Ascending aorta (tissue), 2 donors: Measurements from ENCODE around the gene DYSF. TPM values are rescaled to one million over a fixed set of nuclear protein-coding genes. Genes with fewer than 3 reads are reported as not detected.

ENCODE experiments used
- DNase-seq, 2 donors: peaks; one replicate each; pipeline ENCODE4 v3.0.0-alpha.2; 2019; ENCODE audit warnings: low spot score in 2 of 2
- H3K27ac ChIP-seq, 2 donors: fragments of 200-600 bp; sonication (generic); one replicate each; pipeline ENCODE4 v1.5.1; 2016 to 2017; ENCODE audit warnings: mild to moderate bottlenecking in 1 of 2
- H3K27me3 ChIP-seq: fragments of 200-600 bp; sonication (generic); one replicate; pipeline ENCODE4 v1.5.1; 2017
- H3K36me3 ChIP-seq, 2 donors: fragments of 200-600 bp; sonication (generic); one replicate each; pipeline ENCODE4 v1.5.1; 2016
- H3K4me1 ChIP-seq, 2 donors: fragments of 200-600 bp; sonication (generic); one replicate each; pipeline ENCODE4 v1.5.1; 2016 to 2017; ENCODE audit warnings: mild to moderate bottlenecking in 1 of 2
- H3K4me3 ChIP-seq, 2 donors: fragments of 200-600 bp; sonication (generic); one replicate each; pipeline ENCODE4 v1.5.1; 2016 to 2017; ENCODE audit warnings: mild to moderate bottlenecking in 1 of 2
- H3K9me3 ChIP-seq, 2 donors: fragments of 200-600 bp; sonication (generic); one replicate each; pipeline ENCODE4 v1.5.1; 2016
- intact Hi-C: fragments of 100-400 bp; cut with DNase I; formaldehyde crosslinking; loops from one replicate; pipeline ENCODE4 v1.15.1; 2023
- total RNA-seq: library from RNA; depleted of rRNA; stranded (reverse); fragments of >200 nt; gene quantifications from one replicate; pipeline ENCODE4 v1.1.0, GENCODE V29; 2016
- TF ChIP-seq, protein P1 (sequence below), 3 experiments: fragments of 200-600 bp in 2 of 3; fragments of 450-650 bp in 1 of 3; sonication (generic) in 2 of 3; IDR thresholded peaks; one replicate each; pipeline ENCODE4 v1.5.1; 2016 to 2019; ENCODE audit warnings: antibody characterized with exemption in 3 of 3, mild to moderate bottlenecking in 1 of 3, moderate library complexity in 1 of 3

DYSF gene
- total RNA-seq, 1 donor from 2014 or later = 58.3 TPM

DNA sequence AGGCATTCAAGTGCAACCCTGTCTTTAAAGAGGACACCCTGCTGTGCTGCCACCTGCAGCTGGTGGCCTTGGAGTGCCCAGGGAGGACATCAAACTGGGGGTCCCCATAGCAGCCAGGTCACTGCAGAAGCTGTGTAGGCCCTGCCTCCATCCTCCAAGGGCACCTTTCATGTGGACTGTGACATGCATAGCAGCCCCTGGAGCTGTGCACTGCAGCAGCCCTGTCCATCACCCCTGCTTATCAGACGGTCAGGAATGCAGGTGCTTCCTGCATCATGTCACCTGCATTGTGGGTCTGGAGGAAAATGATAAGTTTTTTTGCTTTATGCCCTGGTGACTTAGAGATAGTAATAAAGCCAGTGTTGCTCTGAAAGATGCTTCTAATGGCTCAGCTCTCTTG lies 155.7 kb downstream of the DYSF start:
- Histone ChIP-seq H3K9me3 (no peaks in the 10 kb centered on the region), H3K4me3 (no peak overlapping the region), H3K4me1 (peaks cover 0 to 3% of the 10 kb centered on the region in 2 donors), H3K27ac (no peak overlapping the region), H3K36me3 (no peaks in the 10 kb centered on the region), H3K27me3 (no peaks in the 10 kb centered on the region)
- peak in 1 of 2 donors; percentile 53 for DNase-seq
- TF ChIP-seq, protein P1, sequence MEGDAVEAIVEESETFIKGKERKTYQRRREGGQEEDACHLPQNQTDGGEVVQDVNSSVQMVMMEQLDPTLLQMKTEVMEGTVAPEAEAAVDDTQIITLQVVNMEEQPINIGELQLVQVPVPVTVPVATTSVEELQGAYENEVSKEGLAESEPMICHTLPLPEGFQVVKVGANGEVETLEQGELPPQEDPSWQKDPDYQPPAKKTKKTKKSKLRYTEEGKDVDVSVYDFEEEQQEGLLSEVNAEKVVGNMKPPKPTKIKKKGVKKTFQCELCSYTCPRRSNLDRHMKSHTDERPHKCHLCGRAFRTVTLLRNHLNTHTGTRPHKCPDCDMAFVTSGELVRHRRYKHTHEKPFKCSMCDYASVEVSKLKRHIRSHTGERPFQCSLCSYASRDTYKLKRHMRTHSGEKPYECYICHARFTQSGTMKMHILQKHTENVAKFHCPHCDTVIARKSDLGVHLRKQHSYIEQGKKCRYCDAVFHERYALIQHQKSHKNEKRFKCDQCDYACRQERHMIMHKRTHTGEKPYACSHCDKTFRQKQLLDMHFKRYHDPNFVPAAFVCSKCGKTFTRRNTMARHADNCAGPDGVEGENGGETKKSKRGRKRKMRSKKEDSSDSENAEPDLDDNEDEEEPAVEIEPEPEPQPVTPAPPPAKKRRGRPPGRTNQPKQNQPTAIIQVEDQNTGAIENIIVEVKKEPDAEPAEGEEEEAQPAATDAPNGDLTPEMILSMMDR (IDR thresholded peaks at IDR 0.05) = no peak
- intact Hi-C loops = no loop called here

DNA sequence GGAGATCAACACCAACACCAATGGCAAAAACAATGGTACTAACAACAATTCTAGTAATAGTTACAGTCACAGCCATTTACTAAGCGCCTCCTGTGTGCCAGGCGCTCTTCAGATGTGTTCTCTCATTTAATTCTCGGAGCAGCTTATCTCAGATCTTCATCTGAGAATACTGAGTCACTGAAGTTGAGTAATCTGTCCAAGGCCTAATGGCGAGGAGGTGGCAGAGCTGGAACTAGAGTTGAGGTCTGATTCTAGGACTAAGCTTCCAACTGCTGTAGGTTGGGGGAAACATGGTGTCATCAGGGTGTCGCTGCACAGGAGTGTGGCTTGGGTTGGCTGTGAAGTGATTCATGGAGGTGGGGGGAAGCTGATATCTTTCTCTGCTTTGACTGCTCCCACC lies 156.1 kb downstream of the DYSF start:
- TF ChIP-seq, protein P1 (IDR thresholded peaks at IDR 0.05) = no peak
- H3K27me3 ChIP-seq = no peaks in the 10 kb centered on the region
- peak in 1 of 2 donors; percentile 55 for DNase-seq
- no peaks in the 10 kb centered on the region for H3K36me3 ChIP-seq
- H3K9me3 ChIP-seq = no peaks in the 10 kb centered on the region
- H3K4me1 ChIP-seq = peaks cover 0 to 7% of the 10 kb centered on the region in 2 donors
- intact Hi-C loops = no loop called here
- H3K4me3 ChIP-seq = no peak overlapping the region
- no peak overlapping the region for H3K27ac ChIP-seq

DNA sequence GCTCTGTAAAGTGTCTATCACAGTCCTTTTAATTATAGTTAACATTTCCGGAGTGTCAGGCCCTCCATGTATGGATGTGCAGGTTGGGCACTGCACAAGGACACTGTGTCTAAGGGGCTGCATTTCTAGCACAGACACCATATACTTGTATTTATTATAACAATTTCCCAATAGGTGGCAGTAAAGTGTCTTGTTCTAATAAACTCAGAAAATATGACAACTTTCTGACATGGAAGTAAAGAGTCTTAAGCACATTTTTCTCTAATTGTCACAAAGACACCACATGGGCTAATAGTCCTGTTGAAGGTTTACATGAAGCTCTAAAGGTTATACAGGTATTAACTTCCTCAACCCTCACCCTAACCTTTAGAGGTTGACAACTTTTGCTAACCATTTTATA lies 156.6 kb downstream of the DYSF start:
- Histone ChIP-seq H3K36me3 (no peaks in the 10 kb centered on the region), H3K9me3 (no peaks in the 10 kb centered on the region), H3K4me1 (peaks cover 0 to 12% of the 10 kb centered on the region in 2 donors), H3K27me3 (no peaks in the 10 kb centered on the region), H3K27ac (no peak overlapping the region), H3K4me3 (no peak overlapping the region)
- no peak for DNase-seq
- intact Hi-C loops = loop anchor here (1.0 to 5.0 kb wide), 4 partner anchors 188 to 540 kb away; no protein-coding TSS in a partner anchor
- TF ChIP-seq, protein P1 (IDR thresholded peaks at IDR 0.05) = peak in 2 of 3 experiments; percentile 32 to 53

DNA sequence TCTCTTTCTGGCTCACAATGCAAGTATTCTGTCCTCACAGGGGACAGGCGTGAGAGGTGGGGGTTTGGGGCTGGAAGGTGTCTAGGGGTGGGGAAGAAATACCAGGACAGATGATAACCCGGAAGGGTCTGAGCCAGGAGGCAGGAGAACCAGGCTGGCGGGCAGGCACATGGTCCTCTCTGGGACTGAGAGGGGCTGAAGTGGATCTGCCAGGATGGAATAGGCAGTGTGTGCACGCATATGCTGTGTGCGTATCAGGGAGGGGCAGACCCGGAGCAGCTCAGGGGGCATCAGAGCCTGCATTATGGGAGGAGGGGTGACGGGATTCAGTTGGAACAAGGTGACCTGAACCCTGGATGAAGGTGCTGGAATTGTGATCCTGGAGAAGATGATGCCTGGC lies 157.3 kb downstream of the DYSF start:
- intact Hi-C loops = loop anchor here (1.0 to 5.0 kb wide), 4 partner anchors 188 to 540 kb away; no protein-coding TSS in a partner anchor
- Histone ChIP-seq H3K36me3 (no peaks in the 10 kb centered on the region), H3K27ac (no peak overlapping the region), H3K9me3 (no peaks in the 10 kb centered on the region), H3K4me1 (peaks cover 0 to 16% of the 10 kb centered on the region in 2 donors), H3K4me3 (no peak overlapping the region), H3K27me3 (no peaks in the 10 kb centered on the region)
- DNase-seq = peak in 1 of 2 donors; percentile 24
- TF ChIP-seq, protein P1 (IDR thresholded peaks at IDR 0.05) = no peak

DNA sequence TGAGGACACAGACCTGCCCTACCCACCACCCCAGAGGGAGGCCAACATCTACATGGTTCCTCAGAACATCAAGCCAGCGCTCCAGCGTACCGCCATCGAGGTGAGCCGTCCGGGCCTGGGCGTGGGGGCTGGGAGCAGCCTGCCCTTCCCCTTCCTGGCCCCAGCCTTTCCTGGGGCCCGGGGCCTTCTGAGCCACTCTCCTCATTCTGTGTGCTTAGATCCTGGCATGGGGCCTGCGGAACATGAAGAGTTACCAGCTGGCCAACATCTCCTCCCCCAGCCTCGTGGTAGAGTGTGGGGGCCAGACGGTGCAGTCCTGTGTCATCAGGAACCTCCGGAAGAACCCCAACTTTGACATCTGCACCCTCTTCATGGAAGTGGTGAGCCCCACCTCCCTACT lies 157.9 kb downstream of the DYSF start:
- H3K27ac ChIP-seq = no peak overlapping the region
- no peak overlapping the region for H3K4me3 ChIP-seq
- intact Hi-C loops = loop anchor here (2.0 to 5.0 kb wide), 2 partner anchors 241 to 384 kb away; no protein-coding TSS in a partner anchor
- DNase-seq = peak in 1 of 2 donors; percentile 55
- H3K36me3 ChIP-seq = no peaks in the 10 kb centered on the region
- no peaks in the 10 kb centered on the region for H3K9me3 ChIP-seq
- no peaks in the 10 kb centered on the region for H3K27me3 ChIP-seq
- H3K4me1 ChIP-seq = peaks cover 0 to 16% of the 10 kb centered on the region in 2 donors
- TF ChIP-seq, protein P1 (IDR thresholded peaks at IDR 0.05) = no peak
